ENCODE measurements around the gene FARS2. TPM values are rescaled to one million over a fixed set of nuclear protein-coding genes. Genes with fewer than 3 reads are reported as not detected.

FARS2 gene
- total and polyA plus RNA-seq, 9 of the 15 experiments (the other 6 are each of a cell fraction or from before 2014, with no cell fraction given) = 16.5 to 62.2 (median 27.0) TPM

DNA sequence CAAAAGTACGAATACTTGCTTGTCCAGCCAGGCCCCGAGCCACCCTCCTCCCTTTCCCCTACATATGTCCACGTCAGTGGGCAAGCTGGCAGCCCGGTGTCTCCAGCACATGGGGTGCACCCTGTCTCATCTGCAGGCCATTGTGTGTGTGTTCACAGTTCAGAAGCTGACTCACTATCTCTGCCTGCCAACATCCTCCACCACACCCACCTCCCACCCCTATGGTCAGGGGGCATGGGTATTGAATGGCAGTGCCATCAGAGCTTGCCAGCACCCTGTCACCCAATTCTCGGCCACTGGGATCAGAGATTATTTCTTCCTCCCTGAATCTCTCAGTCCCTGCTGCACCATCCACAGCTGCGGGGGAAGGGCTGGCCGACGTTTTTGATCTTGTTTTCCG lies 195.7 kb downstream of the FARS2 start:
- Histone ChIP-seq H3K9ac (ENCODE audit: insufficient read depth in 1 of 2, low read depth in 2 of 2, low read length in 2 of 2) (no peak overlapping the region), H3K27me3 (ENCODE audit: control insufficient read depth in 2 of 2, insufficient read depth in 2 of 2, low read length in 2 of 2) (no peaks in the 10 kb centered on the region), H3K4me1 (replicated peaks in 1 of 2; ENCODE audit: control insufficient read depth in 2 of 2, insufficient read depth in 2 of 2, low read length in 2 of 2) (no peaks in the 10 kb centered on the region; a peak in 1 of 5 replicates), H2AFZ (ENCODE audit: low read depth, low read length) (no peak overlapping the region), H3K9me1 (ENCODE audit: control insufficient read depth, insufficient read depth, low read length) (no peaks in the 10 kb centered on the region), H4K20me1 (replicated peaks; ENCODE audit: control insufficient read depth, insufficient read depth, low read length) (no peaks in the 10 kb centered on the region; the same call in 1 of the 2 replicates), H3K36me3 (ENCODE audit: control insufficient read depth, insufficient read depth, low read length) (no peaks in the 10 kb centered on the region), H3K27ac (ENCODE audit: extremely low read depth, low read depth, low read length) (no peak overlapping the region), H3K79me2 (ENCODE audit: control insufficient read depth, insufficient read depth, low read length) (no peaks in the 10 kb centered on the region), H3K9me3 (replicated peaks; ENCODE audit: control insufficient read depth, insufficient read depth, low read depth, low read length) (no peaks in the 10 kb centered on the region), H3K4me2 (ENCODE audit: insufficient read depth, low read length) (no peak overlapping the region), H3K4me3 (no peak overlapping the region)
- in situ Hi-C loops (cut with MboI) = no loop called here
- intact Hi-C loops (cut with micrococcal nuclease) = no loop called here
- WGBS (ENCODE audit: insufficient coverage, low coverage, missing lambda C conversion rate) = 55% methylated on average over 9 of the region's 9 CpGs
- ATAC-seq (no peak), DNase-seq (ENCODE audit: extremely low read depth in 1 of 4, low spot score in 3 of 4) (no peak), FAIRE-seq (no peak)
- ChIA-PET POLR2A (interaction anchor here (1.2 to 1.7 kb wide), 2 partner anchors 9 to 10 kb away, joined by 3 to 5 read pairs; no protein-coding TSS in a partner anchor), CTCF (ENCODE audit: low intra/inter-chr PET ratio) (no interaction called here)
- TF ChIP-seq HMGN3 (IDR thresholded peaks at IDR 0.05; ENCODE audit: borderline replicate concordance, extremely low read depth, insufficient read length, low read depth, low read length) = no peak
- no peak for TF ChIP-seq RUNX1 (IDR thresholded peaks at IDR 0.05; ENCODE audit: low read depth)
- no peak for TF ChIP-seq SIRT6 (IDR thresholded peaks at IDR 0.05; ENCODE audit: low read depth, low read length)
- no peak for TF ChIP-seq MTA3 (IDR thresholded peaks at IDR 0.05; ENCODE audit: borderline replicate concordance)
- TF ChIP-seq ZNF212 (CRISPR knock-in tag; IDR thresholded peaks at IDR 0.05) = no peak
- TF ChIP-seq, protein P1, sequence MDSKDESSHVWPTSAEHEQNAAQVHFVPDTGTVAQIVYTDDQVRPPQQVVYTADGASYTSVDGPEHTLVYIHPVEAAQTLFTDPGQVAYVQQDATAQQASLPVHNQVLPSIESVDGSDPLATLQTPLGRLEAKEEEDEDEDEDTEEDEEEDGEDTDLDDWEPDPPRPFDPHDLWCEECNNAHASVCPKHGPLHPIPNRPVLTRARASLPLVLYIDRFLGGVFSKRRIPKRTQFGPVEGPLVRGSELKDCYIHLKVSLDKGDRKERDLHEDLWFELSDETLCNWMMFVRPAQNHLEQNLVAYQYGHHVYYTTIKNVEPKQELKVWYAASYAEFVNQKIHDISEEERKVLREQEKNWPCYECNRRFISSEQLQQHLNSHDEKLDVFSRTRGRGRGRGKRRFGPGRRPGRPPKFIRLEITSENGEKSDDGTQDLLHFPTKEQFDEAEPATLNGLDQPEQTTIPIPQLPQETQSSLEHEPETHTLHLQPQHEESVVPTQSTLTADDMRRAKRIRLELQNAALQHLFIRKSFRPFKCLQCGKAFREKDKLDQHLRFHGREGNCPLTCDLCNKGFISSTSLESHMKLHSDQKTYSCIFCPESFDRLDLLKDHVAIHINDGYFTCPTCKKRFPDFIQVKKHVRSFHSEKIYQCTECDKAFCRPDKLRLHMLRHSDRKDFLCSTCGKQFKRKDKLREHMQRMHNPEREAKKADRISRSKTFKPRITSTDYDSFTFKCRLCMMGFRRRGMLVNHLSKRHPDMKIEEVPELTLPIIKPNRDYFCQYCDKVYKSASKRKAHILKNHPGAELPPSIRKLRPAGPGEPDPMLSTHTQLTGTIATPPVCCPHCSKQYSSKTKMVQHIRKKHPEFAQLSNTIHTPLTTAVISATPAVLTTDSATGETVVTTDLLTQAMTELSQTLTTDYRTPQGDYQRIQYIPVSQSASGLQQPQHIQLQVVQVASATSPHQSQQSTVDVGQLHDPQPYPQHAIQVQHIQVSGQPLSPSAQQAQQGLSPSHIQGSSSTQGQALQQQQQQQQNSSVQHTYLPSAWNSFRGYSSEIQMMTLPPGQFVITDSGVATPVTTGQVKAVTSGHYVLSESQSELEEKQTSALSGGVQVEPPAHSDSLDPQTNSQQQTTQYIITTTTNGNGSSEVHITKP (IDR thresholded peaks at IDR 0.05; ENCODE audit: partially characterized antibody) = no peak
- no peak for TF ChIP-seq ZNF239 (CRISPR knock-in tag; IDR thresholded peaks at IDR 0.05)
- BruUV-seq (replicated peaks) = no TSS peak
